GM19463 (cell line): ENCODE data around the gene ELL2.

Source experiments
- ATAC-seq: cut with Tn5 transposase; IDR thresholded peaks from one replicate; pipeline ENCODE4 v1.9.1; 2021; ENCODE audit warnings: mild to moderate bottlenecking, moderate library complexity; ENCODE audit not compliant: unreplicated experiment

The ELL2 gene

GRCh38 chr5:95956900-95957293 is 4.8 kb downstream of the ELL2 start:
- no peak for ATAC-seq

GRCh38 chr5:95956021-95956899 is 5.4 kb downstream of the ELL2 start:
- ATAC-seq, result no peak

GRCh38 chr5:95954716-95955115 is 6.9 kb downstream of the ELL2 start:
- ATAC-seq, result no peak

DNA sequence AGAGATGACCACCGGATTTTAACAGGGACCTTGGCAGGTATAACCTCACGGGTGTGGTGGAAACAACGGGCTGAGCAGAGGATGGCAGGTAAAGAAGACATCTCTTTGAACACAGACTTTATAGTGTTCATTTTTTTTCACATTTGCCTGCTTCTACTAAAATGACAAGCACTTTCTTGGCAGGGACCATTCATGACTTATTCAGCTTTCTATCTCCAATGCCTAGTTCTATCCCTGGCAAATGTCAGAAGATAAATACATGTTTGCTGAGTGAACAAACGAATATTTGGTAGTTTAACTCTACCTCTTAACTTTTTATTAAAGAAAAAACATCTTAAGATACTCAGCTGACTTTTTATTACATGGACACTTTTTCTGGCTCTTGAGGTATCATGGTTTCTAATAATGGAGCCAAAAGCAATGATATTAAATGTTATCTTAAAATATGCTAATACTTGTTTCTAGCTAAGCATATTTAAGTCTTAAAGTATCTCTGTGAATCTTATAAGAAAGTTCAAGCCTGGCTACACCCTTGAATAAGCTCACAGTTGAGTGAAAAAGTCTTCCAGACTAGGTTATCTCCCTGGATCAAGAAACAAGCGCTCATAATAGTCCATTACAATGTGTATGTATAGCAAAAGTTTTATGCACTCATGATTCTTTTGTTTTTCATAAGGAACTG is 8.5 kb downstream of the ELL2 start:
- ATAC-seq, result no peak

- no peak for ATAC-seq
Measured at GRCh38 chr5:95951916-95952315, 9.7 kb downstream of the ELL2 start.

GRCh38 chr5:95949810-95950209 is 11.8 kb downstream of the ELL2 start:
- ATAC-seq, result peak; percentile 79

GRCh38 chr5:95948631-95949030 is 13.0 kb downstream of the ELL2 start:
- ATAC-seq, result no peak

- no peak for ATAC-seq
Measured at GRCh38 chr5:95946451-95946850, 15.2 kb downstream of the ELL2 start.

- ATAC-seq, result no peak
Measured at GRCh38 chr5:95942968-95943367, 18.7 kb downstream of the ELL2 start.

- ATAC-seq, result no peak
Measured at GRCh38 chr5:95942414-95942813, 19.2 kb downstream of the ELL2 start.

GRCh38 chr5:95941756-95942155 is 19.9 kb downstream of the ELL2 start:
- no peak for ATAC-seq

GRCh38 chr5:95940758-95941682 is 20.6 kb downstream of the ELL2 start:
- ATAC-seq, result no peak

GRCh38 chr5:95939465-95939864 is 22.2 kb downstream of the ELL2 start:
- peak; percentile 80 for ATAC-seq

DNA sequence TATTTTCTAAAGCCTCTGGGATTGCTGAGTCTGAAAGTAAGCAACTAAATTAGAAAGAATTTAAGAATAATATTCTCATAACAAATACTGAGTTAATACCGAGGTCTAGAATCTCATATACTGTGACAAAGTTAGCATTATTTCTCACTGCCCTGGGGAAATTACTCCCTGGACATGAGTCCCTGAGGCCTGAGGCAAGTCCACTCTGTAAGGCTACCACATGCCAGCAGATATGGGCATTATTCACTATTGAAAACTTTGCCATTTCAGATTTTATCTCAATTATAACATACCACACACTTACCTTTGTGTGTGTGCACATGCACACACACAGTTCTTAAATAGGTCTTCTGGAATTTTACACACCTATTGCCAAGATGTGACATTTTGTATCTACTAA is 22.9 kb downstream of the ELL2 start:
- ATAC-seq, result no peak

GRCh38 chr5:95938347-95938746 is 23.3 kb downstream of the ELL2 start:
- ATAC-seq, result no peak

DNA sequence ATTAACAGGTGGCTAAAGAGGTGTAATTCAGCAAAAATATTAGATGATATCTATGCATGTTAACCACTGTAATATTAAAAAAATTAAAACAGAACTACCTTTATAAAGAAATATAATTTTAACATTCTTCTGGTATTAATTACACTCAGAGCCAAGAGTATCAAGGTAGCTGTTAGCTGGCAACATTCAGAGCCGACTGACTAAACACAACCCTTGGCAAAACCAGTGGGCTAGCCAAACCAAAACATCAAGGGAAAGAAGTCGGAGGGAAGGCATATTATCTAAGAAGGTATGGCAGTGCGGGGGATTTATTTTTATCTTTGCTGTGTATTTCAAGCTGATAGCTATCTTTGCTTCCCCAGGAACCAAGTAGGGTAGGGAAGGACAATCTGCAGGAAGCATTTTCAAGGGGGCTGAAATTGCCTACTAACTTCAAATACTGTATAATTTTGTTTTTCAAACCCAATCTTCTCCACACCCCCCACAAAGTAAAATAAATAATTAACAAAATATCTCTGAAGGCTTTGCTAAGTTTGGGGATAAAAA is 24.0 kb downstream of the ELL2 start:
- no peak for ATAC-seq

DNA sequence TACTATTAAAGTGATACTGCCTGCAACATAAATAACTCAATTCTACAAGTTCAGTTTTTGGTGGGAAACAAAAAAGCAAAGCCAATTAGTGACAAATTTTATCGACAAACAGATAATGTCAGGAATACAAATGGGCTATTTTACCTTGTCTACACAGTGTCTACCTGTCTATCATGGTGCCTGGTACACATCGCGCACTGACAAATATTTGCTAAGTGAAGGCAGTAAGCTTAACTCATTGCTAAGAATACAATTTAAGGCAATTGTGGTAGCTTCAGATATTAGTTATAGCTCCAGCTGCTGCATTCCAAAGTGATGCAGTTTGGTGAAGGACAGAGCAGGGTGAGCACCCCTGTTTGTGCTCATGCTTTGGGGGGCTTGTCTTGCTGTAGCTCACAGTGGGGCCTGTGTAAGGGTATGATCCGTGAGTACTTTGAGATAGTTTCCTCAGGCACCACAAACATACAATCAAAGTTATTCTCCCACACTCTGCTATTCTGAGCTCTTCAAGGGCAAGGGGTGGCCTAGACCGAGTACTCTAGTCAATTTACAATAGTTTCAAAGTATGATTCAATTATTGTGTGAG is 24.7 kb downstream of the ELL2 start:
- no peak for ATAC-seq

- no peak for ATAC-seq
Measured at GRCh38 chr5:95935553-95936100, 26.0 kb downstream of the ELL2 start.

DNA sequence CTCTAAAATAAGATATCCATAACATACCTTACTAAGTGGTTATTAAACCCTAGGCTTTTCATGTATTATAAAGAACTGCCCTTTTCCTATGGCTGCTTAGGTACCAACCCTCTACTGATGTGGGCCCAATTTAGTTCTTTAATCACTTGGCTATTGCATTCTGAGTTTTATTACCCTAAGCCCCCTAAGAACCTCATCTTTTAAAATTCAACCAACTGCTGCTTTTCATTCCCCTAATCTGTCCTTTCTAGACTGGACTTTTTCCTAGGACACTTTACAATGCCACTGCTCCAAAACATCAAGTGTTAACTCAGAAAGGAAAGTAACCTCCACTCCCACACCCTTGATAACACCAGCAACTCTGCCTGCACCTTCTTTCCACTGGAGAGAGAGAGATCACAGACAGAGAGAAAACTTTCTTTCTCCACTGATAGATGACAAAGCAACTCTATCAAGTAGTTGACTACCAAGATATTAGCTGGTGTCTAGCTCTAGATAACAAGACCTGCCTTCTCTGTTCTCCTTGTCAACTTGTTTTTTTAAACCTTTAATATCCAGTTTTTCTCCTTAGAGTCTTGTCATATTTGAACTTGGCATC is 27.3 kb downstream of the ELL2 start:
- ATAC-seq, result no peak

- ATAC-seq, result no peak
Measured at GRCh38 chr5:95932941-95933340, 28.7 kb downstream of the ELL2 start.
